WTC11 (cell line): ENCODE results near the gene AFF3. TPM values are rescaled to one million over a fixed set of nuclear protein-coding genes. Genes with fewer than 3 reads are reported as not detected.

ENCODE experiments used
- ATAC-seq: fragments of 200-7000 bp; cut with Tn5 transposase; 2 replicates; pipeline ENCODE4 v1.10.0; 2021; ENCODE audit warnings: mild to moderate bottlenecking, moderate library complexity
- CTCF ChIA-PET: fragments of 300-600 bp; sonication (Branson Sonifier 250); formaldehyde crosslinking; loops from one replicate; lab custom pipeline; 2021; ENCODE audit warnings: antibody characterized with exemption; lab: Charles Lee
- POLR2A ChIA-PET: fragments of 350-600 bp; sonication (Branson Sonifier 250); formaldehyde crosslinking; loops from one replicate; lab custom pipeline; 2021; ENCODE audit warnings: antibody characterized with exemption; lab: Charles Lee
- DNase-seq: peaks from one replicate; pipeline ENCODE4 v3.0.0; 2021; ENCODE audit warnings: low spot score
- H3K27ac Mint-ChIP-seq: 2 replicates; pipeline ENCODE4 v1.8.0; 2021; ENCODE audit warnings: mixed read lengths
- H3K27me3 Mint-ChIP-seq: 2 replicates; pipeline ENCODE4 v1.8.0; 2021; ENCODE audit warnings: low read depth, mild to moderate bottlenecking, moderate library complexity, mixed read lengths
- H3K36me3 Mint-ChIP-seq: 2 replicates; pipeline ENCODE4 v1.8.0; 2021; ENCODE audit warnings: mixed read lengths
- H3K4me1 Mint-ChIP-seq: 2 replicates; pipeline ENCODE4 v1.8.0; 2022; ENCODE audit warnings: mixed read lengths
- H3K4me3 Mint-ChIP-seq: 2 replicates; pipeline ENCODE4 v1.8.0; 2021; ENCODE audit warnings: mild to moderate bottlenecking, moderate library complexity, mixed read lengths
- H3K9me3 Mint-ChIP-seq: 2 replicates; pipeline ENCODE4 v1.8.0; 2021; ENCODE audit warnings: mixed read lengths
- CBFB ChIP-seq: sonication (generic); formaldehyde crosslinking; IDR thresholded peaks from 2 replicates; pipeline ENCODE4 v1.8.1; 2022; ENCODE audit warnings: mild to moderate bottlenecking, low read depth, missing genetic modification reagents
- GTF2I ChIP-seq: fragments of 250-450 bp; sonication (Bioruptor Pico); conservative IDR thresholded peaks from 2 replicates; pipeline ENCODE4 v1.4.0; 2021; ENCODE audit warnings: mild to moderate bottlenecking
- HMGA2 ChIP-seq: fragments of 250-450 bp; sonication (Bioruptor Pico); IDR thresholded peaks from 2 replicates; pipeline ENCODE4 v1.4.0; 2021; ENCODE audit warnings: mild to moderate bottlenecking, moderate library complexity
- KAT7 ChIP-seq: sonication (generic); formaldehyde crosslinking; IDR thresholded peaks from 2 replicates; pipeline ENCODE4 v1.8.1; 2023; ENCODE audit warnings: missing genetic modification reagents, mild to moderate bottlenecking, borderline replicate concordance
- MXD4 ChIP-seq: fragments of 250-450 bp; sonication (Bioruptor Pico); IDR thresholded peaks from 2 replicates; pipeline ENCODE4 v1.8.0; 2021; ENCODE audit warnings: mild to moderate bottlenecking, moderate library complexity, borderline replicate concordance
- NFATC4 ChIP-seq: fragments of 250-450 bp; sonication (Bioruptor Pico); IDR thresholded peaks from 2 replicates; pipeline ENCODE4 v1.9.0; 2021; ENCODE audit warnings: mild to moderate bottlenecking
- NFE2L1 ChIP-seq: sonication (generic); formaldehyde crosslinking; IDR thresholded peaks from 2 replicates; pipeline ENCODE4 v1.8.1; 2023; ENCODE audit warnings: missing genetic modification reagents
- NFYB ChIP-seq: sonication (generic); formaldehyde crosslinking; conservative IDR thresholded peaks from 2 replicates; pipeline ENCODE4 v1.8.0; 2022; ENCODE audit warnings: low read depth, missing genetic modification reagents
- OVOL2 ChIP-seq: fragments of 250-450 bp; sonication (Bioruptor Pico); IDR thresholded peaks from 2 replicates; pipeline ENCODE4 v1.9.0; 2021; ENCODE audit warnings: mild to moderate bottlenecking, borderline replicate concordance
- PRDM15 ChIP-seq: sonication (generic); formaldehyde crosslinking; IDR thresholded peaks from 2 replicates; pipeline ENCODE4 v1.8.0; 2022; ENCODE audit warnings: missing genetic modification reagents
- TCF7 ChIP-seq: sonication (generic); formaldehyde crosslinking; IDR thresholded peaks from 2 replicates; pipeline ENCODE4 v1.8.0; 2022; ENCODE audit warnings: mild to moderate bottlenecking, low read depth, missing genetic modification reagents, moderate library complexity
- ZMAT4 ChIP-seq: fragments of 250-450 bp; sonication (Bioruptor Pico); IDR thresholded peaks from 2 replicates; pipeline ENCODE4 v1.9.0; 2021; ENCODE audit warnings: mild to moderate bottlenecking
- ZNF121 ChIP-seq: sonication (generic); formaldehyde crosslinking; IDR thresholded peaks from 2 replicates; pipeline ENCODE4 v1.8.0; 2023; ENCODE audit warnings: missing genetic modification reagents
- ZNF232 ChIP-seq: sonication (generic); formaldehyde crosslinking; IDR thresholded peaks from 2 replicates; pipeline ENCODE4 v1.8.0; 2022; ENCODE audit warnings: mild to moderate bottlenecking, missing genetic modification reagents
- total RNA-seq: library from RNA; stranded (reverse); gene quantifications from 3 replicates; pipeline ENCODE4 v1.2.3, GENCODE V29; 2021
- TF ChIP-seq, protein P1 (sequence below): sonication (generic); formaldehyde crosslinking; IDR thresholded peaks from 2 replicates; pipeline ENCODE4 v1.8.0; 2022; ENCODE audit warnings: mild to moderate bottlenecking, missing genetic modification reagents
- TF ChIP-seq, protein P2 (sequence below): sonication (generic); formaldehyde crosslinking; IDR thresholded peaks from 2 replicates; pipeline ENCODE4 v1.8.1; 2022; ENCODE audit warnings: missing genetic modification reagents, borderline replicate concordance
- TF ChIP-seq, protein P3 (sequence below): sonication (generic); formaldehyde crosslinking; IDR thresholded peaks from 2 replicates; pipeline ENCODE4 v1.8.1; 2023; ENCODE audit warnings: mild to moderate bottlenecking, missing genetic modification reagents
- TF ChIP-seq, protein P4 (sequence below): sonication (generic); formaldehyde crosslinking; IDR thresholded peaks from 2 replicates; pipeline ENCODE4 v1.8.1; 2023; ENCODE audit warnings: mild to moderate bottlenecking, moderate library complexity, missing genetic modification reagents
- TF ChIP-seq, protein P5 (sequence below): sonication (generic); formaldehyde crosslinking; IDR thresholded peaks from 2 replicates; pipeline ENCODE4 v1.8.1; 2023; ENCODE audit warnings: mild to moderate bottlenecking, missing genetic modification reagents, moderate library complexity
- TF ChIP-seq, protein P6 (sequence below): sonication (generic); formaldehyde crosslinking; IDR thresholded peaks from 2 replicates; pipeline ENCODE4 v1.8.1; 2022; ENCODE audit warnings: mild to moderate bottlenecking, moderate library complexity, missing genetic modification reagents

Gene AFF3
- total RNA-seq, 1 experiment from 2014 or later = 1.2 TPM

DNA sequence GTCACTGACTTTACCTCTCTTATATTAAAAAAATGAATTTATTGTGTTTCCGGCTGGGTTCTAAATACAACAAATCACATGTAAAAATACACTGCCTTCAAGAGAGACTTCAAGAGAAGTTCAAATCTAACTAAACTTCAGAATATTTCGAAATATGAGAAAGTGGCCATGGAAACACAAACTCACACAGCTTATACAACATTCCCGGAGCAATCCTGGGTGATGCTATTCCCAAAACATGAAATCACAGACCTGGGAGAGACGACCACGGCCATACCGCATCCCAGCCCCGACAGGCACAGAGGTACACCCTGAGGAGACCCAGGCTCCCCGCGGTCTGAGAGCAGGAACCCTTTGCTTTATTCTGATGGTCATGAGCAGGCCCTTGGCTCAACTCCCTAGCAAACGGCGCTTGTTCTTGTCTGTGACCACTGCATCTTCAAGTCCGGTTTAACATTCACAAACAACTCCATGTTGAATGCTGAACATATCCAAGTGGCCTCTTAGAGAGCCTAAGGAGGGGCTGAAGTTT, 467.2 kb downstream of the AFF3 start:
- Mint-ChIP-seq H3K4me3 (no peak overlapping the region), H3K27me3 (no peaks in the 10 kb centered on the region; the same call in 1 of the 2 replicates), H3K36me3 (no peaks in the 10 kb centered on the region)
- DNase-seq (no peak), ATAC-seq (no peak)
- no peak for TF ChIP-seq ZNF121 (CRISPR knock-in tag)
- TF ChIP-seq NFYB = no peak
- no peak for TF ChIP-seq CBFB
- no peak for TF ChIP-seq HMGA2
- no peak for TF ChIP-seq ZNF232 (CRISPR knock-in tag)
- TF ChIP-seq, protein P1, sequence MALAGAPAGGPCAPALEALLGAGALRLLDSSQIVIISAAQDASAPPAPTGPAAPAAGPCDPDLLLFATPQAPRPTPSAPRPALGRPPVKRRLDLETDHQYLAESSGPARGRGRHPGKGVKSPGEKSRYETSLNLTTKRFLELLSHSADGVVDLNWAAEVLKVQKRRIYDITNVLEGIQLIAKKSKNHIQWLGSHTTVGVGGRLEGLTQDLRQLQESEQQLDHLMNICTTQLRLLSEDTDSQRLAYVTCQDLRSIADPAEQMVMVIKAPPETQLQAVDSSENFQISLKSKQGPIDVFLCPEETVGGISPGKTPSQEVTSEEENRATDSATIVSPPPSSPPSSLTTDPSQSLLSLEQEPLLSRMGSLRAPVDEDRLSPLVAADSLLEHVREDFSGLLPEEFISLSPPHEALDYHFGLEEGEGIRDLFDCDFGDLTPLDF (CRISPR knock-in tag) = no peak
- TF ChIP-seq OVOL2 (CRISPR knock-in tag) = no peak
- TF ChIP-seq, protein P2, sequence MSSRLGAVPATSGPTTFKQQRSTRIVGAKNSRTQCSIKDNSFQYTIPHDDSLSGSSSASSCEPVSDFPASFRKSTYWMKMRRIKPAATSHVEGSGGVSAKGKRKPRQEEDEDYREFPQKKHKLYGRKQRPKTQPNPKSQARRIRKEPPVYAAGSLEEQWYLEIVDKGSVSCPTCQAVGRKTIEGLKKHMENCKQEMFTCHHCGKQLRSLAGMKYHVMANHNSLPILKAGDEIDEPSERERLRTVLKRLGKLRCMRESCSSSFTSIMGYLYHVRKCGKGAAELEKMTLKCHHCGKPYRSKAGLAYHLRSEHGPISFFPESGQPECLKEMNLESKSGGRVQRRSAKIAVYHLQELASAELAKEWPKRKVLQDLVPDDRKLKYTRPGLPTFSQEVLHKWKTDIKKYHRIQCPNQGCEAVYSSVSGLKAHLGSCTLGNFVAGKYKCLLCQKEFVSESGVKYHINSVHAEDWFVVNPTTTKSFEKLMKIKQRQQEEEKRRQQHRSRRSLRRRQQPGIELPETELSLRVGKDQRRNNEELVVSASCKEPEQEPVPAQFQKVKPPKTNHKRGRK (CRISPR knock-in tag) = no peak
- TF ChIP-seq NFATC4 (CRISPR knock-in tag) = no peak
- TF ChIP-seq NFE2L1 (CRISPR knock-in tag) = no peak
- TF ChIP-seq GTF2I (CRISPR knock-in tag) = no peak
- TF ChIP-seq, protein P3, sequence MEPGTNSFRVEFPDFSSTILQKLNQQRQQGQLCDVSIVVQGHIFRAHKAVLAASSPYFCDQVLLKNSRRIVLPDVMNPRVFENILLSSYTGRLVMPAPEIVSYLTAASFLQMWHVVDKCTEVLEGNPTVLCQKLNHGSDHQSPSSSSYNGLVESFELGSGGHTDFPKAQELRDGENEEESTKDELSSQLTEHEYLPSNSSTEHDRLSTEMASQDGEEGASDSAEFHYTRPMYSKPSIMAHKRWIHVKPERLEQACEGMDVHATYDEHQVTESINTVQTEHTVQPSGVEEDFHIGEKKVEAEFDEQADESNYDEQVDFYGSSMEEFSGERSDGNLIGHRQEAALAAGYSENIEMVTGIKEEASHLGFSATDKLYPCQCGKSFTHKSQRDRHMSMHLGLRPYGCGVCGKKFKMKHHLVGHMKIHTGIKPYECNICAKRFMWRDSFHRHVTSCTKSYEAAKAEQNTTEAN (CRISPR knock-in tag) = no peak
- no peak for TF ChIP-seq MXD4
- no peak for TF ChIP-seq PRDM15 (CRISPR knock-in tag)
- TF ChIP-seq, protein P4, sequence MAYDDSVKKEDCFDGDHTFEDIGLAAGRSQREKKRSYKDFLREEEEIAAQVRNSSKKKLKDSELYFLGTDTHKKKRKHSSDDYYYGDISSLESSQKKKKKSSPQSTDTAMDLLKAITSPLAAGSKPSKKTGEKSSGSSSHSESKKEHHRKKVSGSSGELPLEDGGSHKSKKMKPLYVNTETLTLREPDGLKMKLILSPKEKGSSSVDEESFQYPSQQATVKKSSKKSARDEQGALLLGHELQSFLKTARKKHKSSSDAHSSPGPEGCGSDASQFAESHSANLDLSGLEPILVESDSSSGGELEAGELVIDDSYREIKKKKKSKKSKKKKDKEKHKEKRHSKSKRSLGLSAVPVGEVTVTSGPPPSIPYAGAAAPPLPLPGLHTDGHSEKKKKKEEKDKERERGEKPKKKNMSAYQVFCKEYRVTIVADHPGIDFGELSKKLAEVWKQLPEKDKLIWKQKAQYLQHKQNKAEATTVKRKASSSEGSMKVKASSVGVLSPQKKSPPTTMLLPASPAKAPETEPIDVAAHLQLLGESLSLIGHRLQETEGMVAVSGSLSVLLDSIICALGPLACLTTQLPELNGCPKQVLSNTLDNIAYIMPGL = no peak
- TF ChIP-seq KAT7 (CRISPR knock-in tag) = no peak
- TF ChIP-seq TCF7 (CRISPR knock-in tag) = no peak
- no peak for TF ChIP-seq ZMAT4 (CRISPR knock-in tag)
- TF ChIP-seq, protein P5, sequence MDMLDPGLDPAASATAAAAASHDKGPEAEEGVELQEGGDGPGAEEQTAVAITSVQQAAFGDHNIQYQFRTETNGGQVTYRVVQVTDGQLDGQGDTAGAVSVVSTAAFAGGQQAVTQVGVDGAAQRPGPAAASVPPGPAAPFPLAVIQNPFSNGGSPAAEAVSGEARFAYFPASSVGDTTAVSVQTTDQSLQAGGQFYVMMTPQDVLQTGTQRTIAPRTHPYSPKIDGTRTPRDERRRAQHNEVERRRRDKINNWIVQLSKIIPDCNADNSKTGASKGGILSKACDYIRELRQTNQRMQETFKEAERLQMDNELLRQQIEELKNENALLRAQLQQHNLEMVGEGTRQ (CRISPR knock-in tag) = no peak
- TF ChIP-seq, protein P6, sequence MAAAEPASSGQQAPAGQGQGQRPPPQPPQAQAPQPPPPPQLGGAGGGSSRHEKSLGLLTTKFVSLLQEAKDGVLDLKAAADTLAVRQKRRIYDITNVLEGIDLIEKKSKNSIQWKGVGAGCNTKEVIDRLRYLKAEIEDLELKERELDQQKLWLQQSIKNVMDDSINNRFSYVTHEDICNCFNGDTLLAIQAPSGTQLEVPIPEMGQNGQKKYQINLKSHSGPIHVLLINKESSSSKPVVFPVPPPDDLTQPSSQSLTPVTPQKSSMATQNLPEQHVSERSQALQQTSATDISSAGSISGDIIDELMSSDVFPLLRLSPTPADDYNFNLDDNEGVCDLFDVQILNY = no peak
- TF ChIP-seq, all 79 proteins: peak for 0
- peaks cover 7% of the 10 kb centered on the region for H3K4me1 Mint-ChIP-seq
- no peaks in the 10 kb centered on the region for H3K9me3 Mint-ChIP-seq
- POLR2A ChIA-PET = no interaction called here
- CTCF ChIA-PET = no interaction called here
- no peak overlapping the region for H3K27ac Mint-ChIP-seq
